ENCODE results near the gene RNF150. TPM values are rescaled to one million over a fixed set of nuclear protein-coding genes. Genes with fewer than 3 reads are reported as not detected.
"Not testable (repeated sequence)": the region's sequence is repeated elsewhere in the genome, so short reads cannot be mapped to it uniquely, and the experiment has no call there.

Gene RNF150
- total RNA-seq, 4 donors from 2014 or later = 33.1 to 53.3 (median 43.6) TPM

- Histone ChIP-seq H3K27ac (replicated peaks in 1 of 4) (no peak overlapping the region), H3K36me3 (no peaks in the 10 kb centered on the region), H3K4me3 (no peak overlapping the region), H3K27me3 (no peaks in the 10 kb centered on the region), H3K9me3 (no peaks in the 10 kb centered on the region), H3K4me1 (peaks cover 0 to 1% (median under 1%) of the 10 kb centered on the region in 4 donors)
- TF ChIP-seq POLR2AphosphoS5 (IDR thresholded peaks at IDR 0.05) (no peak), EP300 (IDR thresholded peaks at IDR 0.05) (no peak), CTCF (IDR thresholded peaks at IDR 0.05) (no peak), POLR2A (IDR thresholded peaks at IDR 0.05; ENCODE audit: low read depth) (no peak)
- intact Hi-C loops (cut with DNase I) = no loop called here
- 55% methylated on average over 1 of the region's 1 CpG for WGBS
- DNase-seq (ENCODE audit: extremely low spot score) = no peak
Observed at GRCh38 chr4:141174457-141174856, 41.2 kb upstream of the RNF150 start.

- Histone ChIP-seq H3K4me1 (no peaks in the 10 kb centered on the region), H3K27me3 (no peaks in the 10 kb centered on the region), H3K36me3 (no peaks in the 10 kb centered on the region), H3K9me3 (peaks cover 0 to 7% (median 5%) of the 10 kb centered on the region in 4 donors), H3K27ac (replicated peaks in 1 of 4) (no peak overlapping the region), H3K4me3 (no peak overlapping the region)
- 54% methylated on average over 3 of the region's 3 CpGs for WGBS
- intact Hi-C loops (cut with DNase I) = no loop called here
- TF ChIP-seq EP300 (IDR thresholded peaks at IDR 0.05) (no peak), POLR2AphosphoS5 (IDR thresholded peaks at IDR 0.05) (no peak), CTCF (IDR thresholded peaks at IDR 0.05) (no peak), POLR2A (IDR thresholded peaks at IDR 0.05; ENCODE audit: low read depth) (no peak)
- DNase-seq (ENCODE audit: extremely low spot score) = no peak
Observed at GRCh38 chr4:141170671-141171070, 37.4 kb upstream of the RNF150 start.

- Histone ChIP-seq H3K9me3 (peaks cover 0 to 7% (median 5%) of the 10 kb centered on the region in 4 donors), H3K27ac (replicated peaks in 1 of 4) (no peak overlapping the region), H3K4me3 (no peak overlapping the region), H3K36me3 (no peaks in the 10 kb centered on the region), H3K27me3 (no peaks in the 10 kb centered on the region), H3K4me1 (no peaks in the 10 kb centered on the region)
- no peak for TF ChIP-seq EP300 (IDR thresholded peaks at IDR 0.05)
- no peak for TF ChIP-seq CTCF (IDR thresholded peaks at IDR 0.05)
- TF ChIP-seq POLR2AphosphoS5 (IDR thresholded peaks at IDR 0.05) = no peak
- TF ChIP-seq POLR2A (IDR thresholded peaks at IDR 0.05; ENCODE audit: low read depth) = no peak
- DNase-seq (ENCODE audit: extremely low spot score) = no peak
- intact Hi-C loops (cut with DNase I) = no loop called here
Observed at GRCh38 chr4:141169391-141169790, 36.1 kb upstream of the RNF150 start.

GRCh38 chr4:141165001-141165400 lies 31.7 kb upstream of the RNF150 start:
- H3K4me1 ChIP-seq; H3K9me3 ChIP-seq; H3K27ac ChIP-seq (replicated peaks in 1 of 4); H3K36me3 ChIP-seq; H3K4me3 ChIP-seq; intact Hi-C loops (cut with DNase I); DNase-seq (ENCODE audit: extremely low spot score): not testable (repeated sequence)
- peaks cover 0 to 10% (median 0%) of the 10 kb centered on the region in 4 donors for H3K27me3 ChIP-seq
- WGBS = 98% methylated on average over 5 of the region's 5 CpGs

- Histone ChIP-seq H3K9me3 (no peaks in the 10 kb centered on the region), H3K27me3 (peaks cover 0 to 10% (median 0%) of the 10 kb centered on the region in 4 donors), H3K36me3 (no peaks in the 10 kb centered on the region), H3K4me3 (no peak overlapping the region), H3K27ac (replicated peaks in 1 of 4) (no peak overlapping the region), H3K4me1 (peaks cover 0 to 5% (median under 1%) of the 10 kb centered on the region in 4 donors)
- intact Hi-C loops (cut with DNase I) = no loop called here
- WGBS = 85% methylated on average over 1 of the region's 1 CpG
- TF ChIP-seq EP300 (IDR thresholded peaks at IDR 0.05) = no peak
- no peak for TF ChIP-seq POLR2A (IDR thresholded peaks at IDR 0.05; ENCODE audit: low read depth)
- no peak for TF ChIP-seq CTCF (IDR thresholded peaks at IDR 0.05)
- no peak for TF ChIP-seq POLR2AphosphoS5 (IDR thresholded peaks at IDR 0.05)
- no peak for DNase-seq (ENCODE audit: extremely low spot score)
Observed at GRCh38 chr4:141159027-141159426, 25.8 kb upstream of the RNF150 start.
